HG03342 (cell line): ENCODE measurements around the gene ABHD6.
"Not testable (repeated sequence)": the region's sequence is repeated elsewhere in the genome, so short reads cannot be mapped to it uniquely, and the experiment has no call there.

ENCODE experiments used
- ATAC-seq: cut with Tn5 transposase; IDR thresholded peaks from one replicate; pipeline ENCODE4 v1.9.1; 2021; ENCODE audit warnings: mild to moderate bottlenecking, moderate library complexity; ENCODE audit not compliant: unreplicated experiment

ABHD6 gene

GRCh38 chr3:58271901-58272501, 34.4 kb downstream of the ABHD6 start:
- no peak for ATAC-seq

GRCh38 chr3:58272891-58273290, 35.3 kb downstream of the ABHD6 start:
- ATAC-seq, result no peak

- not testable (repeated sequence) for ATAC-seq
Measured at GRCh38 chr3:58273362-58273761, 35.8 kb downstream of the ABHD6 start.

- ATAC-seq, result no peak
Measured at GRCh38 chr3:58274027-58274614, 36.5 kb downstream of the ABHD6 start.

- no peak for ATAC-seq
Measured at GRCh38 chr3:58281069-58281468, 43.5 kb downstream of the ABHD6 start.

GRCh38 chr3:58285334-58285733, 47.7 kb downstream of the ABHD6 start:
- ATAC-seq, result no peak

GRCh38 chr3:58287354-58287753, 49.8 kb downstream of the ABHD6 start:
- ATAC-seq, result no peak

- ATAC-seq, result no peak
Measured at GRCh38 chr3:58288011-58288728, 50.6 kb downstream of the ABHD6 start.

GRCh38 chr3:58288964-58289613, 51.5 kb downstream of the ABHD6 start:
- ATAC-seq, result not testable (repeated sequence)

- not testable (repeated sequence) for ATAC-seq
Measured at GRCh38 chr3:58290446-58290845, 52.9 kb downstream of the ABHD6 start.

- no peak for ATAC-seq
Measured at GRCh38 chr3:58291671-58292338, 54.2 kb downstream of the ABHD6 start.

- ATAC-seq, result no peak
Measured at GRCh38 chr3:58292866-58293265, 55.3 kb downstream of the ABHD6 start.

- ATAC-seq, result no peak
Measured at GRCh38 chr3:58293516-58293915, 55.9 kb downstream of the ABHD6 start.

GRCh38 chr3:58296269-58296668, 58.7 kb downstream of the ABHD6 start:
- ATAC-seq, result no peak

- no peak for ATAC-seq
Measured at GRCh38 chr3:58296843-58297242, 59.3 kb downstream of the ABHD6 start.

GRCh38 chr3:58298190-58298589, 60.6 kb downstream of the ABHD6 start:
- no peak for ATAC-seq

GRCh38 chr3:58299075-58299474, 61.5 kb downstream of the ABHD6 start:
- ATAC-seq, result no peak

GRCh38 chr3:58299839-58300516, 62.4 kb downstream of the ABHD6 start:
- ATAC-seq, result no peak

GRCh38 chr3:58305882-58306711, 68.5 kb downstream of the ABHD6 start, which contains the start of the genes HTD2 and RPP14:
Gene HTD2, plus strand, starts transcription at chr3:58306520. Its CDS starts 11,094 bp downstream, at chr3:58317614.
Gene RPP14, plus strand, starts transcription at chr3:58306245. Its CDS starts 4,085 bp downstream, at chr3:58310330.
- peak; percentile 86 for ATAC-seq
